ENCODE measurements around the gene RAB14.

GRCh38 chr9:121153642-121154041 lies 48.0 kb downstream of the RAB14 start:
- TF ChIP-seq CTCF (conservative IDR thresholded peaks at IDR 0.05; ENCODE audit: low read length), result no peak
- no peak for TF ChIP-seq EZH2phosphoT487 (IDR thresholded peaks at IDR 0.05; ENCODE audit: borderline replicate concordance, low read depth, low read length)
